Neural cell (in vitro differentiated cells): Measurements from ENCODE around the gene ZSCAN5A. TPM values are rescaled to one million over a fixed set of nuclear protein-coding genes. Genes with fewer than 3 reads are reported as not detected.
"Not testable (repeated sequence)": the region's sequence is repeated elsewhere in the genome, so short reads cannot be mapped to it uniquely, and the experiment has no call there.

Experiments
- H2AFZ ChIP-seq: fragments of 200-600, 300-800 bp; sonication (generic), shearing (Covaris generic); 2 replicates; pipeline ENCODE4 v1.6.0; 2014; ENCODE audit warnings: low read depth, mild to moderate bottlenecking, antibody characterized with exemption, low read length, moderate library complexity
- H3F3A ChIP-seq: fragments of 200-600 bp; shearing (Covaris generic); 2 replicates; pipeline ENCODE4 v1.6.1; 2016; ENCODE audit warnings: mild to moderate bottlenecking, moderate library complexity, mixed read lengths, antibody characterized with exemption, low read length; ENCODE audit not compliant: insufficient read depth, poor library complexity, severe bottlenecking
- H3K27ac ChIP-seq: fragments of 200-600, 300-800 bp; sonication (generic), shearing (Covaris generic); 2 replicates; pipeline ENCODE4 v1.5.1; 2014; ENCODE audit warnings: mild to moderate bottlenecking, low read length, moderate library complexity
- H3K27me3 ChIP-seq: fragments of 300-800, 200-600 bp; sonication (generic), shearing (Covaris generic); 2 replicates; pipeline ENCODE4 v1.6.0; 2014; ENCODE audit warnings: mild to moderate bottlenecking, low read depth, low read length, moderate library complexity; ENCODE audit not compliant: insufficient read depth
- H3K36me3 ChIP-seq: fragments of 300-800, 200-600 bp; sonication (generic), shearing (Covaris generic); 2 replicates; pipeline ENCODE4 v1.5.1; 2014; ENCODE audit warnings: mild to moderate bottlenecking, antibody characterized with exemption, low read length, moderate library complexity; ENCODE audit not compliant: insufficient read depth
- H3K4me2 ChIP-seq: fragments of 300-800, 200-600 bp; sonication (generic), shearing (Covaris generic); 2 replicates; pipeline ENCODE4 v1.6.0; 2014; ENCODE audit warnings: mild to moderate bottlenecking, low read length
- H3K4me3 ChIP-seq: fragments of 300-800, 200-600 bp; sonication (generic), shearing (Covaris generic); 2 replicates; pipeline ENCODE4 v1.5.1; 2014; ENCODE audit warnings: mild to moderate bottlenecking, low read length, moderate library complexity
- H3K79me2 ChIP-seq: fragments of 200-600 bp; shearing (Covaris generic); replicated peaks from 2 replicates; pipeline ENCODE4 v1.6.0; 2014; ENCODE audit warnings: mild to moderate bottlenecking, low read length, moderate library complexity; ENCODE audit not compliant: insufficient read depth
- H3K9ac ChIP-seq: fragments of 300-800, 200-600 bp; sonication (generic), shearing (Covaris generic); 2 replicates; pipeline ENCODE4 v1.6.1; 2016; ENCODE audit warnings: mild to moderate bottlenecking, low read length, mixed read lengths
- H3K9me2 ChIP-seq: fragments of 200-600 bp; shearing (Covaris generic); 2 replicates; pipeline ENCODE4 v1.6.1; 2016; ENCODE audit warnings: mild to moderate bottlenecking, low read length, mixed read lengths; ENCODE audit not compliant: insufficient read depth
- H3K9me3 ChIP-seq: fragments of 200-600, 300-800 bp; sonication (generic), shearing (Covaris generic); 2 replicates; pipeline ENCODE4 v1.6.1; 2016; ENCODE audit warnings: mild to moderate bottlenecking, mixed run types, low read length, moderate library complexity, mixed read lengths
- H4K20me1 ChIP-seq: fragments of 200-600 bp; shearing (Covaris generic); 2 replicates; pipeline ENCODE4 v1.6.1; 2016; ENCODE audit warnings: mild to moderate bottlenecking, mixed run types; ENCODE audit not compliant: insufficient read depth
- CTCF ChIP-seq: fragments of 450-650 bp; IDR thresholded peaks from 2 replicates; pipeline ENCODE4 v1.5.1; 2014; ENCODE audit warnings: antibody characterized with exemption, mild to moderate bottlenecking, moderate library complexity; ENCODE audit not compliant: poor library complexity, severe bottlenecking
- EP300 ChIP-seq: fragments of 450-650 bp; conservative IDR thresholded peaks from 2 replicates; pipeline ENCODE4 v1.6.1; 2014; ENCODE audit warnings: antibody characterized with exemption, mild to moderate bottlenecking, moderate library complexity; ENCODE audit not compliant: poor library complexity, severe bottlenecking
- EZH2 ChIP-seq: fragments of 200-600, 300-800 bp; shearing (Covaris generic), sonication (generic); IDR thresholded peaks from 2 replicates; pipeline ENCODE4 v1.6.1; 2014; ENCODE audit warnings: antibody characterized with exemption, low read length, borderline replicate concordance, mild to moderate bottlenecking; ENCODE audit not compliant: insufficient read depth, poor library complexity, severe bottlenecking
- MXI1 ChIP-seq: fragments of 450-650 bp; conservative IDR thresholded peaks from 2 replicates; pipeline ENCODE4 v1.6.1; 2014; ENCODE audit warnings: antibody characterized with exemption, mild to moderate bottlenecking; ENCODE audit not compliant: poor library complexity, severe bottlenecking
- POLR2AphosphoS5 ChIP-seq: IDR thresholded peaks from 2 replicates; pipeline ENCODE4 v1.6.1; 2012
- RAD21 ChIP-seq: fragments of 450-650 bp; conservative IDR thresholded peaks from 2 replicates; pipeline ENCODE4 v1.6.1; 2014; ENCODE audit warnings: antibody characterized with exemption, mild to moderate bottlenecking, moderate library complexity
- REST ChIP-seq: IDR thresholded peaks from 2 replicates; pipeline ENCODE4 v1.6.1; 2012; ENCODE audit warnings: borderline replicate concordance
- SMC3 ChIP-seq: fragments of 450-650 bp; conservative IDR thresholded peaks from 2 replicates; pipeline ENCODE4 v1.6.1; 2014; ENCODE audit warnings: antibody characterized with exemption, mild to moderate bottlenecking, moderate library complexity; ENCODE audit not compliant: poor library complexity
- TAF1 ChIP-seq: IDR thresholded peaks from 2 replicates; pipeline ENCODE4 v1.6.1; 2012; ENCODE audit warnings: low read depth
- polyA plus RNA-seq: library from polyadenylated mRNA; depleted of rRNA; stranded (reverse); fragments of >200 nt; gene quantifications from 2 replicates; pipeline ENCODE4 v1.2.3, GENCODE V29; 2014

Gene ZSCAN5A
- polyA plus RNA-seq, 1 donor from 2014 or later, result 9.2 TPM

- no peak overlapping the region for H2AFZ ChIP-seq
- H3K9me2 ChIP-seq, result no peaks in the 10 kb centered on the region
- H3K79me2 ChIP-seq, result peaks cover 5% of the 10 kb centered on the region
- no peaks in the 10 kb centered on the region for H3F3A ChIP-seq
- no peaks in the 10 kb centered on the region for H3K9me3 ChIP-seq
- no peak overlapping the region for H3K27ac ChIP-seq
- H3K36me3 ChIP-seq, result no peaks in the 10 kb centered on the region
- TF ChIP-seq SMC3 (no peak), TAF1 (no peak), RAD21 (no peak), POLR2AphosphoS5 (no peak), MXI1 (no peak), EZH2 (no peak), REST (no peak), EP300 (no peak), CTCF (no peak)
- no peaks in the 10 kb centered on the region for H3K27me3 ChIP-seq
- no peak overlapping the region for H3K9ac ChIP-seq
- no peaks in the 10 kb centered on the region for H4K20me1 ChIP-seq
- no peak overlapping the region for H3K4me3 ChIP-seq
- no peak overlapping the region for H3K4me2 ChIP-seq
These were observed 5.8 kb downstream of the ZSCAN5A start for GRCh38 chr19:56308792-56309191.

- H3K4me3 ChIP-seq, H3K9me3 ChIP-seq, H3F3A ChIP-seq, H3K27me3 ChIP-seq, H3K4me2 ChIP-seq, H3K79me2 ChIP-seq, H3K27ac ChIP-seq, H3K9me2 ChIP-seq, H4K20me1 ChIP-seq, H3K9ac ChIP-seq, H3K36me3 ChIP-seq, H2AFZ ChIP-seq: not testable (repeated sequence)
These were observed 7.6 kb downstream of the ZSCAN5A start for GRCh38 chr19:56307062-56307461.

- Histone ChIP-seq H3K27ac (no peak overlapping the region), H4K20me1 (no peaks in the 10 kb centered on the region), H3K27me3 (no peaks in the 10 kb centered on the region), H3K36me3 (no peaks in the 10 kb centered on the region), H3K9me3 (no peaks in the 10 kb centered on the region), H3F3A (no peaks in the 10 kb centered on the region), H3K4me2 (no peak overlapping the region), H3K9me2 (no peaks in the 10 kb centered on the region), H2AFZ (no peak overlapping the region), H3K9ac (no peak overlapping the region), H3K79me2 (peaks cover 3% of the 10 kb centered on the region), H3K4me3 (no peak overlapping the region)
- no peak for TF ChIP-seq CTCF
- TF ChIP-seq EP300, result no peak
- TF ChIP-seq RAD21, result no peak
- no peak for TF ChIP-seq MXI1
- TF ChIP-seq SMC3, result no peak
- TF ChIP-seq POLR2AphosphoS5, result no peak
- no peak for TF ChIP-seq TAF1
- TF ChIP-seq REST, result no peak
These were observed 8.6 kb downstream of the ZSCAN5A start for GRCh38 chr19:56306016-56306415.
